GM12801 (cell line): Measurements from ENCODE around the gene RGL1.

Experiments used
- CTCF ChIP-seq: IDR thresholded peaks from one replicate; pipeline ENCODE4 v1.5.1; 2011; ENCODE audit warnings: control low read depth; ENCODE audit not compliant: insufficient read length; ENCODE audit errors: extremely low read depth

RGL1 gene

GRCh38 chr1:183879494-183879893 is 74.6 kb downstream of the RGL1 start:
- TF ChIP-seq CTCF: no peak

DNA sequence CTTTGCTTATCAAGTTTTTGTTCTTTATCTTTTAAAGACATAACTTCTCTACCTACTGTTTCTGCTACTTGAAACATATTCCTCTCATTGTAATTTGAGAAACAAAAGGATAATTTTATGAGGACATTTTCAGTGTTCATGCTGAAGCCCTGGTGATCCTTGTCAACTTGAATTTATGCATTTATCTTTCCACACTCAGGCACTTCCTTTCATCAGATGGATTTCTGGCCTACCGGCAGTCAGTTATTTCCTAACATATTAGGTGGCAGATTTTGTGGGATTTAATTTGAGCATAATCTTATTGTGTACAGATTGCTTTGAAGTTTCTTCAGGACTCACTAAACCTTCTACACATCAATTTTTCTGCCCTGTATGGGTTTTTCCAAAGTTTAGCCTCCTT is 75.0 kb downstream of the RGL1 start:
- no peak for TF ChIP-seq CTCF

DNA sequence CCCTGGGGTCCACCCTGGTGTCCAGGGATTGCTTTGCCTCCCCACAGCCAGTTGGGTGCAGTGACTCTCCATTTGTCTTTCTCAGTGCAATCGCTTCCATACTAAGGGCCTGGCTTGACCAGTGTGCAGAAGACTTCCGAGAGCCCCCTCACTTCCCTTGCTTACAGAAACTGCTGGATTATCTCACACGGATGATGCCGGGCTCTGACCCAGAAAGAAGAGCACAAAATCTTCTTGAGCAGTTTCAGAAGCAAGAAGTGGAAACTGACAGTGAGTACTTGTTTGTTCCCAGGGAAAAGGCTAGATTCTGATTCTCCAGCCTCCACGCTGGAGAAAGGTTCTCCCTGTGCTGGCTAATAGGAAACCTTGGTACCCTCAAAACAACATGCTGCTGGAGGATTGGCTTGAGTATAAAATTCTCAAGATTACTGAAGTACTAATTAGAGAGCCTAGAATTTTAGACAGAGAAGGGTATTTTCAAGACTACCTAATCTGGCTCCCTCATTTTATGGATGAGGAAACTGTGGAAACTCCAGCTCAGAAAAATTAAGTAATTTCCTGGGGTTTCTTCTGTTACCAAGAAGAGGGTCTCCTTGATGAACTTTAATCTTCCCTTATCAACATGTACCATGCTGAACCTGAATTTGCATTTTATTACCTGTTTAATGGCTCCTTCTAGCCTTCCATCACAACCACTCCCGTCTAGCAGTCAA is 75.8 kb downstream of the RGL1 start:
- TF ChIP-seq CTCF: no peak

DNA sequence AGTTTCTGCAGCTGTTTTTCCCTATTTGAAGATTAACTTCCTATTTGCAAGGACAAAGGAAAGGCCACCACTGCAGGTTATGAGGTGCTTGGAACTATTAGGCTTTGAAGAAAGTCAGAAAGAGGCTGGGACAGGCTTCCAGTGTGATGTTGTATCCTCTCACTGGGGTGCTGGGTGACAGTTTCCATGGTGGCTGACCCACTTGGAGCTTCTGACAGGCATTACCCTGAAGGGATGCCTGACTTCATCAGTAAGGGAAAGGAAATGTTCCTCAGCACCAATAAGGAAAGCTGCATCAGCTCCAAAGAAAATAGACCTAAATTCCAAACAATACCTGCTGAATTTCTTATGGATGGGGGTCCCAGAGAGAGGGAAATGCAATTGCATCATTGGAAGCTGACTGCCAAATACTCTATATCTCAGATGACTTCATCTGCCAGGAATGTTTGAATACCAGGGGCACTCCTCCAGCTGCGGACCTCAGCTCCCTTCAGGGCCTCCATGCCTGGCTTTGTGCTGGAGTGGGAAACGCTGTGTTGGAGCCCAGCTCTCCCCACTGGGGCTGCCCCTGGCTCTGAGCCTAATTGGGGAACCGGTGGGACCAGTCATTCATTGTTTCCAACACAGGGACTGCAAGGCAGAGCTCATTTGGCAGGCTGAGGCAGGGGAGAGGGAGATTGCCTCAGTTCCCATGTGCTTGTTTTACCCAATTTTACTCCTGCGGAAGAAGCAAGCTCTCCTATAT is 76.6 kb downstream of the RGL1 start:
- no peak for TF ChIP-seq CTCF

DNA sequence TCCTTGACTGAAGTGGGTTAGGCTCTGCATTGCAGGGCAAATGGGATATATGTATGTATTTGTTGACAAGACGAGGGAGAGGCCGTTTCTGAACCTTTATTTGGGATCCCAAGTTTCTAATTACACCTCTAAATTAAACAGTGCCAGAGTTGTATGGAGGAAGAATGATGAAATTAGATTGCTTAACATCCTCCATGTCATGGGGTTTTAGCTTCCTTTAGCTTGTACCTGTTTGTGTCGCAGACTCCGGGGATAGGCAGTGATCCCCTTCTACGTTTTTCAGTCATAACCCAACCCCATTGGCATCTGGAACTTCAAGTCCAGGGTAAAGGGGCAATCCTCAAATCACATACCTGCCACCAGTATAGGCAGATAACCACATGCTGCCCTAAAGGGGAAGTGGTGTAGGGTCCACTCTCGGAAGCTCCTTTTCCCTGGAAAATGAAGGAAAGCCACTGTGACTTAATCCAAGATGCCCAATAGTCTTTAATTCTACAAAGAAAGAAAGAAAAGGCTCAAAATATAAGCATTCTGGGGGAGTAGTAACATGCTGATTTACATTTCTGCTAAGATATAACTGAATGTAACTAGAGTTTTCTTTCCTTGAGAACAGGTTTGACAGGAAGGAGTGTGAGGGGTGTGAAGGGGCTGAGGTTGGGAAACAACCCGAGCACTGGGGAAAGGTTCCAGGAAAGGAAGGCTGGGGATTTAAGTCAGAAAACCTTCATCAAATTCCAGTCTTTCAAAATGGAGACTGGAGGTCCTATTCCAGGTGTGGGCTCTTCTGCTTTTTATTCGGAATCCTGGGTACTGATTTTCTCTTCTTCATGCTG is 77.6 kb downstream of the RGL1 start:
- TF ChIP-seq CTCF: no peak

DNA sequence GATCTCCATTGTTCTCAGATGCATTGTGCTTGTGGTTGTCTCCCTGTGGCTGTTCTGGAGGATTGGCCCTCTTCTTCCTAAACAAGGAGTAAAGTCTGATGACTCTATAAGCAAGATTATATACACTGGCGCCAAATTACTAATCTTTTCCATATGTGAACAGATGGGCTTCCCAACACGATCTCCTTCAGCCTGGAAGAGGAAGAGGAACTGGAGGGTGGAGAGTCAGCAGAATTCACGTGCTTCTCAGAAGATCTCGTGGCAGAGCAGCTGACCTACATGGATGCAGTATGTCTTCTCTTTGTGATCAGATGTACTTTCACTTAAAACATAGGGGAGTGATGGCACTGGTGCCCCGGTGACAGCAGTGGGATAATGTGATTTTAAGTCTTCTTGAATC is 78.7 kb downstream of the RGL1 start:
- TF ChIP-seq CTCF: no peak

GRCh38 chr1:183884526-183884925 is 79.6 kb downstream of the RGL1 start:
- no peak for TF ChIP-seq CTCF
